Skeletal muscle cell (primary cell): ENCODE data around the gene KLC1.

ENCODE experiments used
- DNase-seq: peaks from one replicate; pipeline ENCODE4 v3.0.0-alpha.2; 2010; ENCODE audit warnings: low read depth
- H3K4me3 ChIP-seq: 2 replicates; pipeline ENCODE4 v1.5.1; 2011; ENCODE audit warnings: low read depth, mild to moderate bottlenecking, control low read depth, low read length, moderate library complexity

The KLC1 gene

DNA sequence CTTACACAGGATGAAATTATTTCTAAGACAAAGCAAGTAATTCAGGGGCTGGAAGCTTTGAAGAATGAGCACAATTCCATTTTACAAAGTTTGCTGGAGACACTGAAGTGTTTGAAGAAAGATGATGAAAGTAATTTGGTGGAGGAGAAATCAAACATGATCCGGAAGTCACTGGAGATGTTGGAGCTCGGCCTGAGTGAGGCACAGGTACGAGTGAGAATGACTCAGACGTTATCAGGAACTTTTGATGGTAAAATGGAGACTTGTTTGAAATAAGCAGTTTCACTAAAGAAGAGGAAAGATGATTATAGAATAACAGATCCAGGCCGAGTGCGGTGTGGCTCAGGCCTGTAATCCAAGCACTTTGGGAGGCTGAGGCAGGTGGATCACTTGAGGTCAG is 25.6 kb downstream of the KLC1 start:
- H3K4me3 ChIP-seq, result no peak overlapping the region
- DNase-seq, result no peak

DNA sequence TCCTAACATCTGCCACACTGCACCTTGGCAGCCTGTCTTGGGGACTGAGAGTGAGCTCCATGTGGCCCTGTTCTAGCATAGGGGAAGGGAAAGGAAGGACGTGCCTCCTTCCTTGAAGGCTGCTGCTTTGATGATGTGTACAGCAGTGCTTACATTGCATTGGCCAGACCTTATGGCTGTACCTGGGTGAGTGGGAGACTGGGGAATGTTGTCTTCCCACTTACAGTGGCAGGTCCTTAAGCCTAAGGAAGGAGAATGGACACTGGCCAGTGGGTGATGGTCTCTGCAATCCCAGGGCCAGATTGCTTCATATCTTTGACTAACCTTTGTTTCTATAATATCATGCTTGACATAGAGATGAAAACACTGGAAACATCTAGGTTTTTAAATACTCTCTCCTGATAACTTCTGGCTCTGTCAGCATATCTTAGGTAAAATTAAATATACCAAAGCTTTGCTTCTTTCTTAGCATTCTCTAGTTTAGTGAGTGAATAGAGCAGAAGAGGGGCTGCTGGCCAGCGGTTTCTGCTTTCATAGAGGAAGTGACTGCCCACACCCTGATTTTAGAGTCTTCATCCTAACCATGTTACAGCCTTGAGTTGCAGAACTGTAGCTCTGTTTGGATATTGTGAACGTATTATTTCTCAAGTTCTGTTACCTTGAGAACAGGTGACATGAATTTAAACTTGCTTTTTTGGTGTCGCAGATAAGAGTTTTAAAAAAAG is 27.2 kb downstream of the KLC1 start:
- H3K4me3 ChIP-seq, result no peak overlapping the region
- no peak for DNase-seq

DNA sequence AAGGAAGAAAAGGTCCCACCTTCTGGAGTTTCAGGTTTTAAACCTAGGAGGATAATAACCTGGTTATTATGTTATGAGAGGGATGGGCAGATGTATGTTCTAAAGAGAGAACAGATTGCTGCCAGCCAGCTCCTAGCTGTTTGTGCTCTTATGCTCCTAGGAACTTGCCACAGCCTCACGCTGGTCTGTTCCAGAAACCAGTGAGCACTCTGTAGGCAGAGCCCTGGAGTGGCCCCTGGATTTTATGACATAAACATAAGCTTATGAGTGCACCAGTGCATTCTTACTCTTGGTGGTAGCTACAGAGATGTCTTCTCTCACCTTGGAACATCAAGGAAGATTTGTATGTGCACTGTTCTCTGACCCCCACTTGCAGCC is 27.7 kb downstream of the KLC1 start:
- no peak overlapping the region for H3K4me3 ChIP-seq
- DNase-seq, result no peak

DNA sequence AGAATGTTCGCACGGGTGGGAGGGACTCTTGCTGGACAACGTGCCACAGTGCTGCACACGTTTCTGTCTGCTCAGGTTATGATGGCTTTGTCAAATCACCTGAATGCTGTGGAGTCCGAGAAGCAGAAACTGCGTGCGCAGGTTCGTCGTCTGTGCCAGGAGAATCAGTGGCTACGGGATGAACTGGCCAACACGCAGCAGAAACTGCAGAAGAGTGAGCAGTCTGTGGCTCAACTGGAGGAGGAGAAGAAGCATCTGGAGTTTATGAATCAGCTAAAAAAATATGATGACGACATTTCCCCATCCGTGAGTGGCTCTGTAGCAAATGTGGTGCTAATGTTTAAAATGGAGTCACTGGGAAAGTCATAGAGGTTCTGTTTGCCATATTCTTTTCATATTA is 28.5 kb downstream of the KLC1 start:
- DNase-seq, result no peak
- H3K4me3 ChIP-seq, result no peak overlapping the region

DNA sequence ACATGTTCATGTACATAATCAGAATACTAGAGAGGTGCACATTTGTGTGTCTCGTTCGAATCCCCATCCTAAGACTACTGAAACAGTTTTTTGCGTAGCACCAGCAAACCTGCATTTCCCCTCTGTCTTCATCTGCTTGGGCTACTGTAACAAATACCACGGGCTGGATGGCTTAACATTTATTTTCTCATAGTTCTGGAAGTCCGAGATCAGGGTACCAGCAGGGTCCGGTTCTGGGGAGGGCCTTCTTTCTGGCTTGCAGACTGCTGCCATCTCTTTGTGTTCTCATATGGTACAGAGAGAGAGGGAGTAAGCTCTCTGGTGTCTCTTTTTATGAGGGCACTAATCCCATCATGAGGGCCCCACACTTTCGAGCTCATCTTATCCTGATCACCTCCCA is 30.6 kb downstream of the KLC1 start:
- DNase-seq, result no peak
- no peak overlapping the region for H3K4me3 ChIP-seq

DNA sequence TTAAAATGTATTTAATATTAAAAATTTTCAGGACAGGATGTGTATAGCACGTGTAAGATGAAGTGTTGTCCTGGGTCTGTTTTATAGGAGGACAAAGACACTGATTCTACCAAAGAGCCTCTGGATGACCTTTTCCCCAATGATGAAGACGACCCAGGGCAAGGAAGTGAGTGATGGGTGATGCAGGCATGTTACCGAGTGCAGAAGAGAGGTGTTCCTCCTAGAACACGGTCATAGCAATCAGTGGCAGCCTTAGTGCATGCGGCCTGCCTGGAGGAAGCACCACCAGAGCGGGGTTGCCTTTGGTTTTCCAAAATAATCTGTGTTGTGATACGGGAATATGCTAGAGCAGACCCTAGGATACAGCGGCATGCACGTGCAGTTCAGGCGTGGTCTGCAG is 33.0 kb downstream of the KLC1 start:
- no peak overlapping the region for H3K4me3 ChIP-seq
- no peak for DNase-seq

DNA sequence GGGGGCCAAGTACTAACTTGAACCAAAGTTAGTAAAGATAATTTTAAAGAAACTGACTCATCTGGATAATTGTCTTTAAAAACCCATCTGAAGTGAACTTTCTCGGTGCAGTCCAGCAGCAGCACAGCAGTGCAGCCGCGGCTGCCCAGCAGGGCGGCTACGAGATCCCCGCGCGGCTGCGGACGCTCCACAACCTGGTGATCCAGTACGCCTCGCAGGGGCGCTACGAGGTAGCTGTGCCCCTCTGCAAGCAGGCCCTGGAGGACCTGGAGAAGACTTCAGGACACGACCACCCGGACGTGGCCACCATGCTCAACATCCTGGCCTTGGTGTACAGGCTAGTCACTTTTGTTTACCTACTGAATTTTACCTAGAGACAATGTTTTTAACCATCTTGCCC is 33.6 kb downstream of the KLC1 start:
- H3K4me3 ChIP-seq, result no peak overlapping the region
- no peak for DNase-seq

DNA sequence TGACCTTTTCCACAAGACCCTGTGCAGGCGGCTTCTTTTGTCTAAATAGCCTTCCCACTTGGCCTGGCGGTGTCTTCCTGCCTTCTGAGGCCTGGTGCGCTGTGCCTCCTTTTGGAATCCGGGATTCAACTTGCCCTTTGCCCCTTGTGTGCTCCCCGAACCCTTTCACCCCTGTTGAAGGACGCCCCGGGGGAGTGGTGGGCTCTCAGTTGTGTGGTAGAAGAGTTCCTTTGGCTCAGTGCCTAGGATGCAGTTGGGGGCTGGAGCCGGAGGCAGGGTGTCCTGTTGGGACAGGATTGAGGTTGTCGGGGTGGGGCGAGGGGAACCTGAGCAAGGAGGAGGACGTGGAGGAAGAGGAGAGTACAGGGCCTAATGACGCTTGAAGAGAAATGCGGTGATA is 34.5 kb downstream of the KLC1 start:
- H3K4me3 ChIP-seq, result no peak overlapping the region
- DNase-seq, result no peak

DNA sequence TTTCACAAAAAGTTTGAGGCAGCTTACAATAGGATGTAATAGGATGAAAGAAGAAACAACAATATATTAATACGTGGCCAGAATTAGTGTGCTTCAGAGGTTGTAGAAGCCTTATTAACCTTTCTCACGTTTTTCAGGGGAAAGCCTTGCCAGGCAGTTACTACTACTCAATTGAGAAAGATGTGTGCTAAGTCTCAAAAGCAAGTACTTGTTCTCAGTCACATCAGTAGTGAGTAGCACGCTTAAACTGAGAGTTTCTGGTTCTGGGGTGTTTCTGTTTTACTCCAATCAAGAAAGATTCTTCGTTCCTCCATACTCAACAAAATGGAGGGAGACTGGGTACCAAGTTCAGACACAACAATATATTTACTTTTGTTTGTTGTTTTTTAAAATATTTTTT is 38.7 kb downstream of the KLC1 start:
- DNase-seq, result no peak
- H3K4me3 ChIP-seq, result no peak overlapping the region

DNA sequence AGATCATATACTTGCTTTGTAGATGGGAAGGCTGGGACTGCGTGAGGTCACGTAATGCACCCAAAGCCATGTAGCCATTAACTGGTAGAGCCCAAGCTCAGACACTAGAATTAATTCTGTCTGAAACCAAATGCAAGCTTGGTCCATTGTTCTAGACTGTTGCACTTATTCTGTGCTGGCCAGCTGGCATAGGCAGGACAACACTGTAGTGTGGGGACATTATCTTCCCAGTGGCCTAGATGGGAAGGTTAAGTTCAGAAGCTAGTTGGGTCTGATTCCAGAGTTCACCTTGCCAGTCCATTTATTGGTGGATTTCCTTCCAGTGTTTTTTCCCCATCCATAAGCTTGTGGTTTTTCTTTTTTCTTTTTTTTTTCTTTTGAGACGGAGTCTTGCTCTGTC is 39.1 kb downstream of the KLC1 start:
- no peak for DNase-seq
- H3K4me3 ChIP-seq, result no peak overlapping the region

DNA sequence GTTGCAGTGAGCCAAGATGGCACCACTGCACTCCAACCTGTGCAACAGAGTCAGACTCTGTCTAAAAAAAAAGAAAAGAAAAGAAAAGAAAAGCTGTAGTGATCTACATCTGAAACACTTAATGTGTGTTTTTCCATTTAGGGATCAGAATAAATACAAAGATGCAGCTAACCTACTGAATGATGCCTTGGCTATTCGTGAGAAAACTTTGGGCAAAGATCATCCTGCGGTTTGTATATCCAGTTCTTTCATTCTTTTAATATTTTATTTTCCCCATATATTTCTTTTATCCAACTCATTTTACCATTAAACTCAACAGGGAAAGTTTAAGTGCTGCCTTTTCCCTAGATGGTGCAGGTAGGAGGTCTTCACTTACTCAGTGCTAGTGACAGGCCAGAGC is 40.4 kb downstream of the KLC1 start:
- H3K4me3 ChIP-seq, result no peak overlapping the region
- DNase-seq, result no peak

DNA sequence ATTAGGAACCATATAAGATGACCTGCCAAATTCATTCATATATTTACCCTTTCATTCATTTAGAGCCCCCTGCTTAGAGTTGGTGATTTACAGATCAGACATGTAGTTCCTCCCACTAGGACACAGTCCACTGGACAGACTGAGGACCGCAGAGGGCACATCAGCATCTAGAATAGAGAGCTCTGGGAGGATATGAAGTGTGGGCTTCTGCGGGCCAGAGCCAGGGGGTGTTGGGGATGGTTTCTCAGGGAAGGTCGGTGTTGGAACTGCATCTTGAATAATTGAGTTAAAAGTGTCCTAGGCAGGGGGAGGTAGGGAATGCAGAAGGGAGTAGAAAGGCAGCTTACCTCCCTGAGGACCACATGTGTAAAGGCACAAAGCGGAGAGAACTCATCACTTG is 42.9 kb downstream of the KLC1 start:
- no peak for DNase-seq

DNA sequence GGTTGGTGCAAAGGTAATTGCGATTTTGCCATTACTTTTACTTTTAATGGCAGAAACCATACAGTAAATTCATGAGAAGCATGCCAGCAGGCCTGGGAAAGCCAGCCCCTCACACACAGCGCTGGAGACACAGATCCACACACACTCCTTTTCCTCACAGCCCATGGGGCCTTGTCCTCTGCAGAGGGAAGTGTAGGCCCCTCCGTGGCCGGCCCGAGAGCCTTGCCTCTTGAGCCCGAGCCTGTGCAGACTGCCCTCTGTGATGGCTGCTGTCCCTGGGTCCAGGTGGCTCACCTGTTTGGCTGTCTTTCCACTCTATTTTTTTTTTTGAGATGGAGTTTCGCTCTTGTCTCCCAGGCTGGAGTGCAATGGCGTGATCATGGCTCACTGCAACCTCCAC is 46.9 kb downstream of the KLC1 start:
- no peak for DNase-seq
- no peak overlapping the region for H3K4me3 ChIP-seq

More for the DNA sequence above, 42.9 kb downstream of the KLC1 start:
- no peak overlapping the region for H3K4me3 ChIP-seq

DNA sequence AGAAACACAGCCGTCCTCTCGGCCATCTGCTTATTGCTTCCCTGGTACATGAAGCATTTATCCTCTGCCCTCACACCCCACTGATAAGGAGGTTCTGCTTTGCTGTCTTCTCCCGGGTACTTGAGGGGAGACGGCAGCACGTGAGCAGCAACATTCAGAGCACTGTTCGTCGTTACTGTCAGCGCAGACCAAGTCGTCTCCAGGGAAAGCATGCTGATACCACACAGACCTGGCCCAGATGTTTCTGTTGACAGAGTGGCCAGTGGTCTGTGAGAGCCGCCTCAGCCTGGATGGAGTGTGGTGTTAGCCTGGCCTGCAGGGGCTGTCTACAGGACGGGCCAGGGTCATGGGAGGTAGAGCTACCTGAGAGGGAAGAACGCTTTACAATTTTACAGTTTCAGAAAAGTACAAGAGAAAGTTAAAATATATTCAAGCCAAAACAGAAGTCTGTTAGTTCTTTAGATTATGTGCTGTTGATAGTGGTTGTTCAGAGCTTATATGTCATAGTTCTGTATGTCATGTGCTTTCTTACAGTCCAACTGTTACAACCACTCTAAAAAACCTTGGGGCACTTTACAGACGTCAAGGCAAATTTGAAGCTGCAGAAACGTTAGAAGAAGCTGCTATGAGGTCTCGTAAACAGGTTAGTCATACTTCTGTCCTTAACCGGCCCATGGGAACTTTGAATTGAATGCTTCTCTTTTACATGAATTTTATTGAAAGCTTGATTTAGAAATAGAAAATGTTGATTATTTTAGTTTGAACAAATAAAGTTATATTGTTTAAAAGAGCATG is 48.1 kb downstream of the KLC1 start:
- no peak overlapping the region for H3K4me3 ChIP-seq
- no peak for DNase-seq

DNA sequence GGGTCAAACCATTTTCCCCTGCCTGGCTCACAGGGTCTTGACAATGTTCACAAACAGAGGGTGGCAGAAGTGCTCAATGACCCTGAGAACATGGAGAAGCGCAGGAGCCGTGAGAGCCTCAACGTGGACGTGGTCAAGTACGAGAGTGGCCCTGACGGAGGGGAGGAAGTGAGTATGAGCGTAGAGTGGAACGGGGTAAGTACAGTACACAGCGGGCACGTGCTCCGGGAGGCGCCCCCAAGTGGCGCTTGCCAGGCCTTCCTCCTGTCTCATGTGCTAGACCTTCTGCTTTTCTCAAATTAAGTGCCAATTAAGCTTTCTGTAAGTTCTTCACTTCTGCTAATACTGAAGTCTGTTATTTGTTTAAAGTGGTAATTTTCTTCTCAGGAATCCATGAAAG is 50.3 kb downstream of the KLC1 start:
- no peak overlapping the region for H3K4me3 ChIP-seq
- no peak for DNase-seq

DNA sequence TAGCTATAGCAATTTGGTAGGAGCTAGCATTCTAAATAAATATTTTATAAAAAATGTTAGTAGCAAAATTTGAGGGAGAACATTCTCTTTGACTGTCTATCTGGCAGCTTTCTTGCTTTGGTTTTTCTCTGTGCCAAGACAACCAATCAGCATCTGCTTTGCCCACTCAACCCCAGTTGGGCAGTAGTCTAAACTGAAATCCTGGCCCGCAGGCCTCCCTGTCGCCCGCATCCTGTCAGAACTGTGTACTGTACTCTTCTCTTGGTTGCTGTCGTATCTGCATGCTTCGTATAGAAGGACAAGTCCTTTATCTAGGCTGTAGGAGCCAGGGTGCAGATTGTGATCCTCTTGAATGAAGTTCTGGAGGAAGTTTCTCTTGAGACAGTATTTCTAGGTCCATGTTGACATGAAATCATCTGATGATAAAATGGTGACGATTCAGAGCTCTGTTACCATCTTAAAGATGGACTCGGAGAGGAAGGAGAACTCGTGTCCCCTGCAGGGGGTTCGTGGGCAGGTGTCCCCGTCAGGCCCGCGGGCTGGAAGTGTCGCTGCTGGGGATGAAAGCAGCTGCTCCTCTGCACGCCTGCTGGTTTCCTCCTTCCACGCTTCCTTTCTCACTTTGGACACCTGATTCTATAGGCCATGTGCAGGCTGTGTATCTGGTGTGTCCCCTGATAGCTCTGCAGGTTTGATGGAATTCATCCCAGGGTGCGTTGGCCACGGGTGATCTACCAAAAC is 51.6 kb downstream of the KLC1 start:
- H3K4me3 ChIP-seq, result no peak overlapping the region

DNA sequence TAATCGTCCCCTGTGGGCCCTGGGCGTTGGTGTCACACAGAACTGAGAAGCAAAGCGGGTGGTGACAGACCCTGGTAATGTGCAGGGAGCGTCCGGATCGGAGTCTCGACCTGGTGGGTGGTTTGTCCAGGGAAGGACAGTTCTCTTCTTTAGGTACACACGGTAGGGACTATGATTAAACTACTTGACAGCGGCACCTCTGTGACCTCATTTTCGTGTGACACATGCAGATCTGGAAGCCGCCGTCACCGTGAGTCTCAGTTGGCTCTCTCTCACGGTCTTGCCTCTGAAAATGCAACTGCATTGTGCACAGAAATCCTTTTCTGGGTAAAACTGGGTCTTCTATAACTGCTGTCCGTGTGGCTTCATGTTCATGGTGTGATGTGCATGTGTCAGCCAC is 54.1 kb downstream of the KLC1 start:
- no peak for DNase-seq
- H3K4me3 ChIP-seq, result no peak overlapping the region

More for the DNA sequence above, 51.6 kb downstream of the KLC1 start:
- DNase-seq, result no peak

DNA sequence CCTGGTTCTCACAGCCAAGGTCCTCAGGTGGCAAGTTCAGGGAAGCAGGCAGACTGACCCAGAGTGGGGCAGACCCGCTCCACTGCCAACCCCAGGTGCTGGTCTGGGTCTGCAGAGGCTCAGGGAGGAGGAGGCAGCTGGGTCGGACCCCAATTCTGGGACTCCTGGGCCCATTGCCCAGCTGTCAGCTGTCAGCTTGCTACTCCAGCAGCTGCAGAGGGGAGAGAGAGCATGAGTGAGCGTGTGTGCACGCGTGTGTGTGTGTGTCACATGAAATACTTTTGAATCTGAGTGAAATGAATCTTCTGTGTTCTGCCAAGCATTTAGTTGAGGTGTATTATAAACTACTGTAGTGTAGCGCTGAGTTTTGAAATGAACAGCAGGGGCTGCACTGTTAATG is 55.5 kb downstream of the KLC1 start:
- H3K4me3 ChIP-seq, result no peak overlapping the region
- DNase-seq, result no peak

DNA sequence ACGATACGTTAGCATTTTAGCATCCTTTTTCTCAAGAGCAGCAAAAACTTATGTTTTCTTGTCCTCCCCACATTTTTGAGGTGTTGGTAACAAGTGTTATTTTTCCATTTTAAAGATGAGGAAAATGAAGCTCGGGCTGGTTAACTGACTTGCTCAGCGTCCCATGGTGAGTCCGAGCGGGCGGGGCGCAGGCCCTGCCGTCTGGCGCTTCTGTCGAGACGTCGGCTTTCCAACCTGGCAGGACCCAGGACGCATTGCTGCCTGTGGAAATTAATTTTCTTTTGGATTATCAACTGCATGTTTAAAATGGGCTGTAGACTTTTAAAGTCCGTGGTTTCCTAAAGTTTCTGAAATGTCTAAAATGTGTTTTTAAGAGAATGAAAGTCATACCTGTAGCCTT is 55.9 kb downstream of the KLC1 start:
- H3K4me3 ChIP-seq, result no peak overlapping the region
- no peak for DNase-seq
